NCI-H226 (cell line): ENCODE measurements around the gene ILDR2.

Source experiments
- DNase-seq: peaks from one replicate; pipeline ENCODE4 v3.0.0-alpha.2; 2015

Gene ILDR2, protein sequence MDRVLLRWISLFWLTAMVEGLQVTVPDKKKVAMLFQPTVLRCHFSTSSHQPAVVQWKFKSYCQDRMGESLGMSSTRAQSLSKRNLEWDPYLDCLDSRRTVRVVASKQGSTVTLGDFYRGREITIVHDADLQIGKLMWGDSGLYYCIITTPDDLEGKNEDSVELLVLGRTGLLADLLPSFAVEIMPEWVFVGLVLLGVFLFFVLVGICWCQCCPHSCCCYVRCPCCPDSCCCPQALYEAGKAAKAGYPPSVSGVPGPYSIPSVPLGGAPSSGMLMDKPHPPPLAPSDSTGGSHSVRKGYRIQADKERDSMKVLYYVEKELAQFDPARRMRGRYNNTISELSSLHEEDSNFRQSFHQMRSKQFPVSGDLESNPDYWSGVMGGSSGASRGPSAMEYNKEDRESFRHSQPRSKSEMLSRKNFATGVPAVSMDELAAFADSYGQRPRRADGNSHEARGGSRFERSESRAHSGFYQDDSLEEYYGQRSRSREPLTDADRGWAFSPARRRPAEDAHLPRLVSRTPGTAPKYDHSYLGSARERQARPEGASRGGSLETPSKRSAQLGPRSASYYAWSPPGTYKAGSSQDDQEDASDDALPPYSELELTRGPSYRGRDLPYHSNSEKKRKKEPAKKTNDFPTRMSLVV

GRCh38 chr1:166975361-166976129, at the start of gene ILDR2:
ILDR2 (minus strand) TSS chr1:166975540; CDS start chr1:166975268, 272 bp downstream.
- DNase-seq: no peak

- DNase-seq: no peak
These were observed 47.0 kb upstream of the ILDR2 start for GRCh38 chr1:167022384-167022783.

GRCh38 chr1:167016100-167016750, 40.9 kb upstream of the ILDR2 start:
- DNase-seq: no peak

DNA sequence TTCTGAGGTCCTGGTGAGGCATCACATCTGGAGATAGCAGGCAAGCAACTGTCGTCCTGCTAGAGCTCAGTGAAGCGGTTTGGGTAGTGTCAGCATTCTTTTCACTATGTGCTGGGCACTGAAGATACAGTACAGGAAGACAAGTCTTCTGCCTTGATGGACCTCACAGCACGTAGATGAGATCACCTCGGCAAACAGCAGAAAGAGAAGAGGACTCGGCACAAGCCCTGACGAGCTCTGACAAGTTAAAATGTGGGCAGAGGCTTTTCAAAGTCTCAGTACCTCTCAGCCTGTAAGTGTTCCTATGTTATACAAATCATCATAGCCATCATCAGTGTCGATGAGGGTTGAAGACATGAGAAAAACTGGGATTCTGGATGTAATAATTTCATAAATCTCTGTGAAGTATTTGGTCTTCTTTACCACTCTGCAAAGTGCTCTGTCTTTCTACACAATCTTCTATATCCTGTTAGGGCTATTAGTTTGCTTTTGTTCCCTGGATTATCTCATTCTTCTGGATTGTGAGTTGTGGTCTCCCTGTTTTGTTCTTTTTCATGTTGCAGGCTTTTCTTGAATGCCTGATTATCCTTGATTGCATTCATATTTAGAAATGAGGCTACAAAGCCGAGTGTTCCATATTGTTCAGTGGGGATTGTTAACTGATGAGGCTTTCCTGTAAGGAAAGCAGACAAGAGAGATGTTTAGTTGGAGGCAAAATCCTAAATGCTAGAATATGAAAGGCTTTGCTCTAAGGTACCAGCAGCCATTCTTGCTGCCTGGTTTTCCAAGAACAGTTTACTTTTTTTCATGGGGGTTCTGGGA, 38.0 kb upstream of the ILDR2 start:
- DNase-seq: no peak

DNA sequence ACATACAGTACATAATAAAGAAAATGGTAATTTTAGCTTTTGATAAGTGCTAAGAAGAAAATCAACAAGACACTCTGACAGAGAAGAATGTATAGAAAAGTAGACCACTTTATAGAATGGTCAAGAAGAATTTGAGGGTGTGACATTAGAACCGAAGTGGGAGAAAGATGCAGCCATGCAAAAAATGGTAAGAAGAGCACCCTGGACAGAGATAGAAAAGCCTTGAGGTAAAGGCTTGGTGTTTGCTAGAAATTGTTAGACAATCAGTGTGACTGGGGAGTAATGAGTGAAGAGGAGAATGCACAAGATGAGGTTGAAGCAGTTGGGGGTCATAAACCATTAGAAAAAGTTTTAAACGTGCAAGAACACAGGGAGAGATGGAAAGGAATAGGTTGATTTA, 37.2 kb upstream of the ILDR2 start:
- DNase-seq: no peak

DNA sequence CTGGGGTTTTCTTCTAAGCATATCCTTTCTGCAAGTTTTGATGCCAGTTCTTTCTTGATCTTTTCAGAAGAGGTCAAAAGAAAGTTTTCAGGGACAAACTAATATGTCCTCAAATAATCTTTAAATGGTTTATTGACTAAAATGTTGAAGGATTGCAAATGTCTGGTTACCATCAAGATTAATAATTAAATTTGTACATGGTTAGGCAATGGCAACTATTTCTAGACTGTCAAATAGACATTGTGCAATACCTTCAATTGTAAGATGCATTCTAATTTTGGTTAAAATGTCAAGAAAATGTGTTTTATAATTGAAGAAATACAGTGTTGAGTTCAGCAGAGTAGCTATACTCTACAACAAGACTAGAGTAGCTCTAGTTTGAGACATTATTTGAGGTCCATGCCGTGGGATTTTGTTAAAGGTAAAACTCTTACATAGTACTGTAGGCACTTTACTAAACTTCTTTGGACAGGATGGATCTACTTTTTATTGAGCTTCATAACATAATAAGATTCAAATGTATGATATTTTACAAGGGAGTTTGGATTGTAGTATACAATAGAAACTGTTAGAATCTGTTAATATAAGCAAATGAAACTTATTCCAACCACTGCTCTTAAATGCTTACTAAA, 36.3 kb upstream of the ILDR2 start:
- no peak for DNase-seq

DNA sequence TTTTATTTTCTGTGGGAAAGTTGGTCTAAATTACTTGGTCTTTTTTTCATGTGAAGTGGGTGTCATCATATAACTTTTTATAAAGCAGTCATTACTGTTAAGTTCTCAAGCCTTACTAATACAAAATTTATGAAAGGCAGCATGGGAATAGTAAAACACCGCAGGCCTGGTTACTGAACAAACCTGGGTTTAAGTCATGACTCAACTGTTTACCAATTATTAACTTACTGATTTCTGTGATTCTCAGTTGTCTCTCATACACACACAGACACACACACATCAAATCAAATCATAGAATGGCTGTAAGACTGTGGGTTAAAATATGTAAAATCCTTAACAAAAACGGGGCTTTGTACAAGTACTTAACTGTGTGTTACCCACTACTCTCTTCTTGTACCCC, 28.4 kb upstream of the ILDR2 start:
- DNase-seq: no peak

DNA sequence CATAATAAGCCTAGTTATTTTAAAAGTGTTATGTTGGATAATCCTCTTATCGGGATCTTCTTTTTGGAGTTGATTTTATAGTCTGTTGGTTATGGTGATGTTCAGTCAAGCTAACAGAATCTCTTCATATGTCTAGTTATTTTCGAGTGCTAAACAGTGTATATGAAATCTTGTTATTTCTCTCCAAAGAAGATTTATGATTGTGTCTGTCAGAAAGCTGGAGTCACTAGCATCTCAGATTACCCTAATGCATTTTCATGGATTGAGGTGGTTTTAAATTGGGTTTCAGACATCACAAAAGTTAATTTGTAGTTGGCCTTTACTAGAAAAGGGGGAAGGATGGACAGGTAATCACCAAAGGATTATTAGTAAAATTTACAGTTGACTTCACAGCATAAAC, 27.0 kb upstream of the ILDR2 start:
- DNase-seq: no peak

- DNase-seq: no peak
These were observed 25.2 kb upstream of the ILDR2 start for GRCh38 chr1:167000546-167000945.

GRCh38 chr1:166999500-167000055, 24.2 kb upstream of the ILDR2 start:
- no peak for DNase-seq

DNA sequence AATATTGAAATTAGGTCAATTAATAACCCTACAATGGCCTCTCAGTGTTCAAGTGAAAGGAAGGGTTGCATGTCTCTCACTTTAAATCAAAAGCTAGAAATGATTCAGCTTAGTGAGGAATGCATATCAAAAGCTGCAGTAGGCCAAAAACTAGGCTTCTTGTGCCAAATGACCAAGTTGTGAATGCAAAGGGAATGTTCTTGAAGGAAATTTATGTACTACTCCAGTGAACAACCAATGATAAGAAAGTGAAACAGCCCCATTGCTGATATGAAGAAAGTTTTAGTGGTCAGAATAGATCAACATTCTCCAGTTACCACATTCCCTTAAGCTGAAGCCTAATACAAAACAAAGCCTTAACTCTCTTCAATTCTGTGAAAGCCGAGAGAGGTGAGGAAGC, 23.7 kb upstream of the ILDR2 start:
- DNase-seq: no peak

- no peak for DNase-seq
These were observed 13.7 kb upstream of the ILDR2 start, which contains the start of gene MAEL for GRCh38 chr1:166988974-166989515. MAEL (plus strand) TSS chr1:166989280; CDS start chr1:166989353, 73 bp downstream.

- DNase-seq: no peak
These were observed 6.2 kb upstream of the ILDR2 start for GRCh38 chr1:166981589-166981988.

DNA sequence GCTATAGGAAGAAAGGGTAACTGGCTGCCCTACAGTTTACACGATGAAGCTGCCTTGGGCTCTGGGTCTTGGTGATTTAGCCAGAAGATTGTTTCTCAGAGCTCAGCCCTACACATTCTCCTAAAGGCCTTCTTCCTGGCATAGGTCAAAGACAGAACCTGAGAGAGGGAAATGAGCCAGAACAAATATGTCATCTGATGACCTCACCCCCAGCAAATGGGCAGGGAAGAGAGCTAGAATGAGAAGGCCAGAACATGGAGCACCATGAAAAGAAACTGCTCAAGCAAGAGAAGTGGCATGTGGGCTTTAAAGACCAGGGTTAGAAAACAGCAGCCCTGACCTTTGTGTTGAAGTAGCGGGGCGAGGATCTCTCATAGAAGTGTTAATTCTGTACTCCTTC, 5.5 kb upstream of the ILDR2 start:
- DNase-seq: no peak

GRCh38 chr1:166980383-166980782, 5.0 kb upstream of the ILDR2 start:
- no peak for DNase-seq

DNA sequence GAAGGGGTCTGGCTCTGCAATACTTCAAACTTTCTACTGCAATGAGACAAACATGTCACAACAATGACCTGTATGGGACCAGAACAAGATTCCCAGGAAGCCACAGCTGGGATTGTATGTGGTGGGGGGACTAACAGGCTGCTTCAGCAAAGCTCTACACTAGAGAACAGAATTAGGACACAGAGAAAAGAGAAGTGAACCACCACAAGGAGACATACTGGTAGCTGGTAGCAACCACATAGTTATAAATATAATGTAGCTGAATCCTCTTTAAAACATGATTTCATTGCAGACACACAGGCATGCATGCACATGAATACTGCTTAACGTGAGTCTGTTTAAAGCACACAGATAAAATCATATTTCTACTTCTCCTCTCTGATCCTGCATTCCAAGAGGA, 3.5 kb upstream of the ILDR2 start:
- DNase-seq: no peak

DNA sequence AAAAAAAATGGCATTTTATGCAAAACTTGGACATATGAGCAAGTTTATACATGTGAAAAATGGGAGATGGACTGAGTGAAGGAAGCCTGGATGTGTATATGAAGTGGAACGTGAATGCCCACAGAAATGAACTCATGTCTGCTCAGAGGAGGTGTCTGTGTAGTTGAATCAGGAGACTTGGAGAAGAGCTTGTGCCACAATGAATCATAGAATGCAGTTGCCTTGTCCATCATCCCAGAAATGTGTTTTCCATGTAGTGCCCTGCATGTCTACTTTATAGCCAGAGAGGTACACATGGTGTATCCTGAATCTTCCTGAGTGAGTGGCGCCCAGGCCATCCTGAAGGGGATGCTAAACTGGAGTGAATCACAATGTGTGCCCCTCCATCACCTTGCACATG, 2.6 kb upstream of the ILDR2 start:
- no peak for DNase-seq

- DNase-seq: no peak
These were observed 544 bp downstream of the ILDR2 start for GRCh38 chr1:166974647-166975345.

DNA sequence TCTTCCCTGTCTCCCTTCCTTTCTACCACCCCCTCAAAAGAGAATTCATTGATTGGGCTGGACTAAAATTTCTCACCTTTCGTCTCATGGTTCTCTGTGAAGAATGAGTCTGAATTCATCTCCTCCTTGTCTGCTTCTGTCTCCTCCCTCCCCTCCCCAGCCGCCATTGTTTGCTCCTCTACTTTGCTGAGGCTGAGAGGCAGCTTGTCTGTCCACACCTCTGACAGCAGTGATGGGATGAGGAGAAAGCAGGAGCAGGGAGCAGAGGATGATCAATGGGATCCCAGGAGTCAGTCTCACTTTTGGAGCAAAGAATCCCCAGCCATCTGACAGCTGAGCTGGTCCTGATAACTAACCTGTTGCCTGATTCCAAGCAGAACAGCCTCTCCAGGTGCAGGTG, 2.5 kb downstream of the ILDR2 start:
- DNase-seq: no peak

DNA sequence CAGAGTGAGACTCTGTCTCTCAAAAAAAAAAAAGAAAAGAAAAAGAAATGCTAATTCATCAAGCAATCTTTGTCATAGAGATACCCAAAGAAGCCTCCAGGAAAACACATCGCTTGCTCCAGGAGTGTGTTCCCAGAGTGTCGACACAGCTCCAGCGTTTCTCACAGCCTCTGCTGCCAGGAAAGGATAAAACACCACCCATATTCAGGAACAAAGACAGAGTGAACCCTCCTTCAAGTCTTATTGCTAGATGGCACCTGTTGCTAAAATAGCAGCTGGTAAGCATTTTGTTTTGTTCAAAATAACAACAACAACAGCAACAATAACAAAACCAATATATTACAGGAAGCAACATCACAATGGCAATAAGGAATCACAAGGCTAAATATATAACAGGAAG, 3.1 kb downstream of the ILDR2 start:
- DNase-seq: no peak

DNA sequence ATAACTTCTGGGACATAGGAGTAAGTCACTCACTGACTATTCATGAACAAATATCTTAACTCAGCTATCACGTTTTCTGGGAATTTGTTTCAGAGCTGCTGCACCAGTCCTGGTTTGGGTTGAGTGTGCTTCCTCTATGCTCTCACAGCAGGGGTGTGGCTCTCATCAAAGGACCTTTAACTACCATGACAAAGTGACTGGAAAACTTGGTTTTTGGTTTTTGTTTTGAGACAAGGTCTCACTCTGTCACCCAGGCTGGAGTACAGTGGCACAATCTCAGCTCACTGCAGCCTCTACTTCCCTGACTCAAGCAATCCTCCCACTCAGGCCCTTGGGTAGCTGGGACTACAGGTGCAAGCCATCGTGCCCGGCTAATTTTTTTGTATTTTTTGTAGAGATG, 4.1 kb downstream of the ILDR2 start:
- no peak for DNase-seq
